Superior temporal gyrus (tissue), 1 donor: Measurements from ENCODE around the gene CPLANE1.

Experiments
- DNase-seq: peaks from one replicate; pipeline ENCODE4 v3.0.0-alpha.2; 2016; ENCODE audit errors: extremely low spot score

CPLANE1 gene

DNA sequence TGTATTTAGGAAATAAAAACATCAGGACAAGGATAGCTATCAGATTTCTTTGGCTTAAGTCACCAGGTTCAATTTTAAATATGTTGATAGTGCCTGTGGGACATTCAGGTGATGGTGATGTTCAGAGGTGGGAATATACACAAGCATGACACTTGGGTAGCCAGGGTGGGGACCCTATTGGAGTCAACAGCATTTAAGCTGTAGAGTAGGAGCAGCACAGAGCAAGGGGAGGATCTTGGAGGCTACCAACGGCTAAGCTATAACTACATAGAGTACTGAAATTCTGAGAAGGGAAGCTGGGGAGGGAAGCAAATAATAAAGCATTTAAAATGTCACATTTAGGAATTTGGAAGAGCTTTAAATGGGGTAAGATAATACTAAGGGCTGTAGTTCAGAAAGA is 177.7 kb downstream of the CPLANE1 start:
- DNase-seq = no peak

DNA sequence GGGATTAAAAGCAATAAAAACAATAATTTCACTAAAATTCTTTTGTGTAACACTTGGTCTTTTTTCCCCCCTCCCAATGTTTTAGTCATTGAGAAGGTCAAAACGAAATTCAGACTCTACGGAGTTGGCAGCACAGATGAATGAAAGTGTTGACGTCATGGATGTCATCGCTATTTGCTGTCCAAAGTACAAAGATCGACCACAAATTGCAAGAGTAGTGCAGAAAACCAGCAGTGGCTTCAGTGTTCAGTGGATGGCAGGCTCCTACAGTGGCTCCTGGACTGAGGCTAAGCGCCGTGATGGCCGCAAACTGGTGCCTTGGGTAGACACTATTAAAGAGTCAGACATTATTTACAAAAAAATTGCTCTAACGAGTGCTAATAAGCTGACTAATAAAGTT is 184.7 kb downstream of the CPLANE1 start:
- no peak for DNase-seq

DNA sequence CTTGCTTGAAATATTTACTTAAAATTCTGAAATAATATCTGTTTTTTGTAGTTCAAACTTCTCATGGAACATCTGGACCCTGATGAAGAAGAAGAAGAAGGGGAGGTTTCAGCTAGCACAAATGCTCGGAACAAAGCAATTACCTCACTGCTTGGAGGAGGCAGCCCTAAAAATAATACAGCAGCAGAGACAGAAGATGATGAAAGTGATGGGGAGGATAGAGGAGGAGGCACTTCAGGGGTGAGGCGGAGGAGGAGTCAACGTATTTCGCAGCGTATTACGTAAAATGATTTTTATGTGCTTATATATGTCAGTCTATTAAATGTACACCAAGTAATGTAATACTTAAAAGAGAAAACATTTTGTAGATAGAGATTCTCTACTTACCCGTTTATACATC is 185.4 kb downstream of the CPLANE1 start:
- peak; percentile 35 for DNase-seq

DNA sequence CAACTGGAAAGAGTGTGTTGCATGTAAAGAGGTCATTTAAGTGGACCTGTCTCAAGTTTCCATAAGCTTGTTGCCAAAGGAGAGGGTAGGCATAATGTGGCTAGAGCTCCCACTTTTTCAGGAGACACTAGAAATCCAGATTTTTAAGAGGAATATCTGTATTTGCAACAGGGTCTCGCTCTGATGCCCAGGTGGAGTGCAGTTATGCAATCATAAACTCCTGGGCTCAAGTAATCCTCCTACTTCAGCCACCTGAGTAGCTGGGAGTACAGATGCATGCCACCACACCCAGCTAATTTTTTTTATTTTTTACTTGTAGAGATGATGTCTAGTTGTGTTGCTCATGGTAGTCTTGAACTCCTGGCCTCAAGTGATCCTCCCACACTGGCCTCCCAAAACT is 189.1 kb downstream of the CPLANE1 start:
- DNase-seq = no peak

DNA sequence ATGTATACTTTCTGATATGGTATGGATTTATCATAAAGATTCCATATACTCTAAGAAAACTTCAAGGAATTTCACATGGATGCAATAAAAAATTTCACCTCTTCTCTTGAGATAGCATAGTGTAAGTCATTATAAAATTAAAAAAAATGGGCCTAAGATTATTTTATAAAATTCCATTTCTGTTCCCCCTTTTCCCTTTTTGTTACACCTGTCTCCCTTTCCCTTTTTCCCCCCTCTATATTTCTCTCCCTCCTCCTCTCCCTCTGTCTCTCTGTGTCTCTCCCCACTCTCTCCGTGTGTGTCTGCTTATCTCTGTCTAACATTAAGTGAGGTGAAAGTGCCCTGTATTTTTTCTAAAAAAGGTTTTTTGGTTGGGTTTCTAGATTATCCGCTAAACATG is 192.4 kb downstream of the CPLANE1 start:
- no peak for DNase-seq
